ENCODE results near the gene ATXN7L1.

The ATXN7L1 gene

DNA sequence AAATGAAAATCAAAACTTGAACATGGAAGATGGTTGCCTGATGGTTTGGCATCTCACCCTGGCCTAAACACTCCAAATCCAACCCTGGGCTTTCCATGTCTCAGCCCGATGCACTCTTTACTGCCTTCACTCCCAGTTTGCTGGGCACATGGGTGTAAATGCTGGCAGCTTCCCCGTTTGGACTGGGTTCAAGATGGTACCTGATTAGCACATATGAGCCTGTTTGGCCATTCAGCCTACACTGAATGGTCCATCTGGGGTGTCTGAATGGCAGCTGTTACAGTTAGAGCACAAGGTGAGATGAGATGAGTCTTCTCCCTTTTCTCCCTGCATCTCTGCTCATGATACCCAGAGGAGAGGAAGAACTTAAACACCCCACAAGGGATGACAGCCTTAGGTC lies 37.1 kb downstream of the ATXN7L1 start:
- ChIA-PET POLR2A (no interaction called here), CTCF (no interaction called here)
- no peak for DNase-seq (ENCODE audit: extremely low spot score)
- TF ChIP-seq, protein P1, sequence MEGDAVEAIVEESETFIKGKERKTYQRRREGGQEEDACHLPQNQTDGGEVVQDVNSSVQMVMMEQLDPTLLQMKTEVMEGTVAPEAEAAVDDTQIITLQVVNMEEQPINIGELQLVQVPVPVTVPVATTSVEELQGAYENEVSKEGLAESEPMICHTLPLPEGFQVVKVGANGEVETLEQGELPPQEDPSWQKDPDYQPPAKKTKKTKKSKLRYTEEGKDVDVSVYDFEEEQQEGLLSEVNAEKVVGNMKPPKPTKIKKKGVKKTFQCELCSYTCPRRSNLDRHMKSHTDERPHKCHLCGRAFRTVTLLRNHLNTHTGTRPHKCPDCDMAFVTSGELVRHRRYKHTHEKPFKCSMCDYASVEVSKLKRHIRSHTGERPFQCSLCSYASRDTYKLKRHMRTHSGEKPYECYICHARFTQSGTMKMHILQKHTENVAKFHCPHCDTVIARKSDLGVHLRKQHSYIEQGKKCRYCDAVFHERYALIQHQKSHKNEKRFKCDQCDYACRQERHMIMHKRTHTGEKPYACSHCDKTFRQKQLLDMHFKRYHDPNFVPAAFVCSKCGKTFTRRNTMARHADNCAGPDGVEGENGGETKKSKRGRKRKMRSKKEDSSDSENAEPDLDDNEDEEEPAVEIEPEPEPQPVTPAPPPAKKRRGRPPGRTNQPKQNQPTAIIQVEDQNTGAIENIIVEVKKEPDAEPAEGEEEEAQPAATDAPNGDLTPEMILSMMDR (IDR thresholded peaks at IDR 0.05; ENCODE audit: control extremely low read depth, extremely low read depth, low read depth, missing control alignments): no peak

DNA sequence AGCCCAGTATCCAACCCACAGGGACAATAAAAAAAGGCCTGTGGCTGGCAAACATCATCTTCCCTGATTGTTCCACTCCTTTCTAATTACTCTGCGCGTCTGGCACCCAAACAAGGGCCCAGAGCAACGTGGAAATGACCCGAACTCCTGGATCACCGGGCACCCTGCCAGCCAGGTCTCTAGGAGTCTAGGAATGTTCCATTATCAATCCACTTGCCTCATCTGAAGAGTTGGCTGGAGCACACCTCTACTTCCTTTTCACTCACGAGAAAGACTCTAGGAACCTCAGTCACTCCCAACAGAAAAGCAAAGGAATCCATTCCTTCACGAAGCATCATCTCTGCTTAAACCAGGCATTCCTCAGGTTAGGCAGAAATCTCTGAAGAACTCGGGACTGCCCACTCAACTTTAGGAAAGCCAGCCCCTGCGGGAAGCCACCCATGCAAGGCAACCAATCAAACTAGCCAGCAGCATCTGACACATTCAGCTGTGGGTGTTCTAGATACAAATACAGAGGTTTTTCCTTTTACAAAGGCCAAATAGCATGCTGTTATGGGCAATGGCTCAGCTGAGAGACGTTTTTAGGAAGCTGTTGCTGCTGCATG lies 37.7 kb downstream of the ATXN7L1 start:
- CTCF ChIA-PET: no interaction called here
- no peak for DNase-seq (ENCODE audit: extremely low spot score)
- POLR2A ChIA-PET: no interaction called here
- TF ChIP-seq, protein P1 (IDR thresholded peaks at IDR 0.05; ENCODE audit: control extremely low read depth, extremely low read depth, low read depth, missing control alignments): no peak

DNA sequence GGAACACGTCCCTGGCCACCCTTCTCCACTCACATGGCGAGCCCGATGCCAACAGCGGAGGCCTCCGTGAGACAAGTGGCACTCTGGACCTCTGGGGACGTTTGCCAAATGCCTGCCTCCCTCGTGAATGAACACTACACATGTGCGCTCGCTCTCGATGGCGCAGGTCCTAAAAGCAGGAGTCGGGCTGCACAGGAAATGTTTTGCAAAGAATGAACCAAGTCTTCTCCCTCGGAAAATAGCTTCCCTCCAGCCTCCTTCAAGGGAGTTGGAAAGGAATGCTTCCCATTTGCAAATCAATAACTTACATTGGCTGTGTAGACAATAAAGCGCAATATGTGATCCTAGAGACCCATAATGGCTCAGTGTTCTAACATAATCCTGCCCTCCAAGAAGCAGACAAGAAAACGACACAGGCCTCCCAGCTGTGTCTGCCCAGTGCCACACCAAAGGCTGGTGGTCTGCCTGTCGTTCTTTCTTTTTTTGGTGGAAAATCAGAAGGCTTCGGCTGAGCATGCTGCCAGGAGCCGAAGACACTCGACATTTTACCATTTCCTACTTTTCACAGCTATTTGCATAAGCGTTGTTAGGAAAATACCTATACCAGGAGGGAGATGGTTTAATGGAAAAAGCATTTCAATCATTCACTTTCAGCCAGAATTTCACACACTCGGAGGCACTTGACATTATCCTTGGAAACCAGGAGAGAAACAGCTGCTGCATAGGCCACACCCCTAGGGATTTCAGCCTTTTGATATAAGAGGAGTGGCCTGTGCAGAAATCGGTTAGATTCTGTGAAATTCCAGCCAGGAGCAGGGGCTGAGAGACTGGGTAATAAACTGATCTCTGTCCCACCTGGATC lies 38.4 kb downstream of the ATXN7L1 start:
- DNase-seq (ENCODE audit: extremely low spot score): no peak
- TF ChIP-seq, protein P1 (IDR thresholded peaks at IDR 0.05; ENCODE audit: control extremely low read depth, extremely low read depth, low read depth, missing control alignments): no peak
- ChIA-PET POLR2A (no interaction called here), CTCF (no interaction called here)

DNA sequence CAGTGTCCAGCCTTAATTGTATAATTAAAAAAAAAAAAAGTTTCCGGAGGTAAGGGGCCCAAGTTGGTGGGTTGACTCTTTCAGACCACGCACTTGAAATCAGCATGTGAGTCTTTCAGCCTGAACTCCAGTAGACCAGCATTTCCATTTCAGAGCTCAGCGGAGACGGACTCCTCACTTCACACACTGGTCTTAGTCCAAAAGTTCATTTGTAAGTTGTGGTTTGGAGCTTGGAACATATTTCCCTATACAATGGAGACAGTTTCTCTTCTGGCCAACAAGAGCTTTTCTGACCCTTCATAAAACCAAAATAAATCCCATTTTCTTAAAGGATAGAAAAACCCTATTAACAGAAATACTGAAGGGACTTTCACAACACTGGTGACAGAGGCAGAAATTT lies 41.0 kb downstream of the ATXN7L1 start:
- no peak for DNase-seq (ENCODE audit: extremely low spot score)
- ChIA-PET CTCF (interaction anchor here (1.4 kb wide), 1 partner anchor 15 kb away, joined by 3 read pairs; no protein-coding TSS in a partner anchor), POLR2A (no interaction called here)
- TF ChIP-seq, protein P1 (IDR thresholded peaks at IDR 0.05; ENCODE audit: control extremely low read depth, extremely low read depth, low read depth, missing control alignments): no peak

DNA sequence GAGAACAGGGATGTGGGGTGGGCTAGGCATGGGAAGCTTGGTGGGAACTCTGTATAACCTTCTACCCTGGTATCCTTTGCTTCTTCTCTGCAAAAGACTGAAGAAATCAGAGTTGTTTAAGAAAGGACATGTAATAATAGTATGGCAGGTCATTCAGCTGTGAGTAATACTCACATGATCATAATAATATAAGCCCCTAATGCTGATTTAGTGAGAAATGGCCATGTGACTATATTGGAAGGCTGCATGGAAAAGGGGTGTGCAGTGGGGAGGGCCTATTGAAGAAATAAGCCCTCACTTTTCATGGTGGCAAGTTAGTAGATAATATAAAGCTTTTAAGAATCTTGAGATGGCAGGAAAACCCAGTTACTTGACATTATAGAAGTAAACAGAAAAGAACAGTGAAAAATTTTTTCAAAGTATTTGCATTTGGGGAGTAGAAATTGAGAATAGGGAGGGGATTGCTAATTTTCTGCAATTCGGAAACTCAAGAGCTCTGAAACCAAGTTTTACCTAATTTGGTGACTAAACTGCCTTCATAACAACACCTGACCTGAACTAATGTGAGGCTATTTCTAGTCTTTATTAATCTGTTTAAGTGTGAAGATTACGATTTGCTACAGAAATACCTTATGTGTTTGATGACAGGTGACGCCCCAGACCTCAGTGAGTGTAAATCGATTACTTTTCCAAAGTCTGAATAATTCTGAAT lies 44.4 kb downstream of the ATXN7L1 start:
- DNase-seq (ENCODE audit: extremely low spot score): no peak
- TF ChIP-seq, protein P1 (IDR thresholded peaks at IDR 0.05; ENCODE audit: control extremely low read depth, extremely low read depth, low read depth, missing control alignments): no peak
- CTCF ChIA-PET: interaction anchor here (0.9 to 1.7 kb wide), 3 partner anchors 19 to 90 kb away, joined by 3 to 4 read pairs (median 3); no protein-coding TSS in a partner anchor
- POLR2A ChIA-PET: no interaction called here

DNA sequence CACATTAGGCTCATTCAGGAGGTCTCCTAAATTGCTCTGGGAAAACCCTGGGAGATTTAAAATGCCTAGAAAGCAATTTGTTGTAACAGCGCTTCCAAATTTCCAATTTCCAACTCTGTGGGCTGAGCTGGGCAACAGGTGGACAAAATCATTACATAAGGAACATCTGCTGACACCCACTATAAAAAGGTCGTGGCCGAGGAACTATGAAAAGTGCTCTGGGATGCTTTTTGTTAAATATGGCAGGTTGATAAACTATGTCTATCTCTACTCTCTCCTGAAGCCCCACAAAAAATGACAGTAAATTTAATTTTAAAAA lies 45.1 kb downstream of the ATXN7L1 start:
- ChIA-PET POLR2A (no interaction called here), CTCF (interaction anchor here (1.2 to 1.7 kb wide), 2 partner anchors 19 to 70 kb away, joined by 3 to 4 read pairs; no protein-coding TSS in a partner anchor)
- TF ChIP-seq, protein P1 (IDR thresholded peaks at IDR 0.05; ENCODE audit: control extremely low read depth, extremely low read depth, low read depth, missing control alignments): no peak
- no peak for DNase-seq (ENCODE audit: extremely low spot score)

Measured in GM10248 (cell line).